Activated CD4-positive, alpha-beta T cell treated with anti-CD3 and anti-CD28 coated beads, Interleukin-2, amount 50 U/mL, for 1 hour (primary cell): Measurements from ENCODE around the gene TLR6.

Experiments
- DNase-seq: peaks from one replicate; pipeline ENCODE4 v3.0.0-alpha.2; 2020

TLR6 gene

GRCh38 chr4:38868059-38868960, 11.7 kb upstream of the TLR6 start:
- no peak for DNase-seq

GRCh38 chr4:38867478-38868058, 11.0 kb upstream of the TLR6 start, which contains the start of gene FAM114A1:
TSS of gene FAM114A1 (plus strand) at chr4:38867806. CDS start at chr4:38878079, 10,273 bp downstream.
- DNase-seq, result no peak

- DNase-seq, result no peak
Observed at GRCh38 chr4:38866973-38867477, 10.4 kb upstream of the TLR6 start.

GRCh38 chr4:38865445-38865844, 8.8 kb upstream of the TLR6 start:
- DNase-seq, result no peak

- no peak for DNase-seq
Observed at GRCh38 chr4:38861791-38862190, 5.2 kb upstream of the TLR6 start.

GRCh38 chr4:38860788-38861424, 4.3 kb upstream of the TLR6 start:
- DNase-seq, result peak; percentile 50

- DNase-seq, result no peak
Observed at GRCh38 chr4:38859501-38859900, 2.9 kb upstream of the TLR6 start.

GRCh38 chr4:38858097-38858420, 1.4 kb upstream of the TLR6 start:
- no peak for DNase-seq

GRCh38 chr4:38857354-38858096, 908 bp upstream of the TLR6 start:
- no peak for DNase-seq

GRCh38 chr4:38856046-38856445, 571 bp downstream of the TLR6 start:
- DNase-seq, result no peak

GRCh38 chr4:38855466-38855865, 1.2 kb downstream of the TLR6 start:
- no peak for DNase-seq

- DNase-seq, result no peak
Observed at GRCh38 chr4:38846015-38846414, 10.6 kb downstream of the TLR6 start.

GRCh38 chr4:38842994-38843393, 13.6 kb downstream of the TLR6 start:
- DNase-seq, result no peak

- no peak for DNase-seq
Observed at GRCh38 chr4:38837849-38838248, 18.8 kb downstream of the TLR6 start.

- no peak for DNase-seq
Observed at GRCh38 chr4:38837334-38837733, 19.3 kb downstream of the TLR6 start.

- DNase-seq, result no peak
Observed at GRCh38 chr4:38834570-38834969, 22.0 kb downstream of the TLR6 start.

GRCh38 chr4:38832624-38833528, 23.7 kb downstream of the TLR6 start:
- no peak for DNase-seq

- no peak for DNase-seq
Observed at GRCh38 chr4:38832206-38832605, 24.4 kb downstream of the TLR6 start.

GRCh38 chr4:38831653-38832052, 25.0 kb downstream of the TLR6 start:
- no peak for DNase-seq

- no peak for DNase-seq
Observed at GRCh38 chr4:38829237-38829636, 27.4 kb downstream of the TLR6 start.

GRCh38 chr4:38823766-38824165, 32.9 kb downstream of the TLR6 start:
- no peak for DNase-seq

- no peak for DNase-seq
Observed at GRCh38 chr4:38822748-38823303, 33.8 kb downstream of the TLR6 start.
